Activated CD8-positive, alpha-beta T cell treated with anti-CD3 and anti-CD28 coated beads for 36 hours (primary cell): ENCODE measurements around the gene RSRP1. TPM values are rescaled to one million over a fixed set of nuclear protein-coding genes. Genes with fewer than 3 reads are reported as not detected.
"Not testable (repeated sequence)": the region's sequence is repeated elsewhere in the genome, so short reads cannot be mapped to it uniquely, and the experiment has no call there.

Source experiments
- ATAC-seq: fragments of 200-7000 bp; cut with Tn5 transposase; one replicate; pipeline ENCODE4 v1.10.0; 2021; ENCODE audit warnings: mild to moderate bottlenecking, moderate library complexity
- CTCF ChIA-PET: fragments of 350-600 bp; sonication (Branson Sonifier 250); formaldehyde crosslinking; loops from one replicate; lab custom pipeline; 2021; ENCODE audit warnings: antibody characterized with exemption; lab: Charles Lee
- POLR2A ChIA-PET: fragments of 350-600 bp; sonication (Branson Sonifier 250); formaldehyde crosslinking; loops from one replicate; lab custom pipeline; 2021; ENCODE audit warnings: antibody characterized with exemption; lab: Charles Lee
- DNase-seq: peaks from one replicate; pipeline ENCODE4 v3.0.0-alpha.2; 2020
- H3K27ac Mint-ChIP-seq: one replicate; pipeline ENCODE4 v1.8.0; 2021; ENCODE audit warnings: mild to moderate bottlenecking, mixed read lengths
- H3K27me3 Mint-ChIP-seq: one replicate; pipeline ENCODE4 v1.8.0; 2021; ENCODE audit warnings: mixed read lengths
- H3K36me3 Mint-ChIP-seq: one replicate; pipeline ENCODE4 v1.8.0; 2021; ENCODE audit warnings: low read depth, mixed read lengths
- H3K4me1 Mint-ChIP-seq: one replicate; pipeline ENCODE4 v1.8.0; 2021; ENCODE audit warnings: low read depth, mixed read lengths
- H3K4me3 Mint-ChIP-seq: one replicate; pipeline ENCODE4 v1.8.0; 2021; ENCODE audit warnings: mild to moderate bottlenecking, moderate library complexity, mixed read lengths
- H3K9me3 Mint-ChIP-seq: one replicate; pipeline ENCODE4 v1.8.0; 2021; ENCODE audit warnings: mixed read lengths
- intact Hi-C: fragments of 100-400 bp; cut with micrococcal nuclease; formaldehyde crosslinking; loops from one replicate; pipeline ENCODE4 v1.10.0; 2022
- total RNA-seq, 2 experiments: library from RNA; stranded (reverse); gene quantifications; one replicate each; pipeline ENCODE4 v1.2.3, GENCODE V29; 2021

Gene RSRP1
- total RNA-seq, 2 experiments from 2014 or later: 124 to 139 TPM

- intact Hi-C loops, CTCF ChIA-PET, H3K4me3 Mint-ChIP-seq, ATAC-seq, H3K4me1 Mint-ChIP-seq, H3K36me3 Mint-ChIP-seq, H3K27ac Mint-ChIP-seq, H3K9me3 Mint-ChIP-seq, DNase-seq, POLR2A ChIA-PET, H3K27me3 Mint-ChIP-seq: not testable (repeated sequence)
Observed at GRCh38 chr1:25278790-25279189, 31.5 kb upstream of the RSRP1 start.

- CTCF ChIA-PET, H3K27me3 Mint-ChIP-seq, POLR2A ChIA-PET, H3K36me3 Mint-ChIP-seq, DNase-seq, H3K4me1 Mint-ChIP-seq, intact Hi-C loops, H3K27ac Mint-ChIP-seq, H3K9me3 Mint-ChIP-seq, H3K4me3 Mint-ChIP-seq, ATAC-seq: not testable (repeated sequence)
Observed at GRCh38 chr1:25278358-25278757, 31.1 kb upstream of the RSRP1 start.

- H3K36me3 Mint-ChIP-seq, CTCF ChIA-PET, POLR2A ChIA-PET, H3K4me1 Mint-ChIP-seq, H3K9me3 Mint-ChIP-seq, H3K27ac Mint-ChIP-seq, intact Hi-C loops, DNase-seq, H3K4me3 Mint-ChIP-seq, H3K27me3 Mint-ChIP-seq, ATAC-seq: not testable (repeated sequence)
Observed at GRCh38 chr1:25277295-25277694, 30.0 kb upstream of the RSRP1 start.

GRCh38 chr1:25275648-25276047 lies 28.4 kb upstream of the RSRP1 start:
- intact Hi-C loops, POLR2A ChIA-PET, H3K4me1 Mint-ChIP-seq, CTCF ChIA-PET, H3K27me3 Mint-ChIP-seq, H3K9me3 Mint-ChIP-seq, H3K36me3 Mint-ChIP-seq, H3K4me3 Mint-ChIP-seq, H3K27ac Mint-ChIP-seq, DNase-seq, ATAC-seq: not testable (repeated sequence)

GRCh38 chr1:25272238-25272637 lies 25.0 kb upstream of the RSRP1 start, which contains the start of gene RHD:
RHD (plus strand) TSS chr1:25272509; CDS start chr1:25272548, 39 bp downstream.
- H3K9me3 Mint-ChIP-seq, DNase-seq, H3K27ac Mint-ChIP-seq, ATAC-seq, POLR2A ChIA-PET, H3K36me3 Mint-ChIP-seq, H3K4me1 Mint-ChIP-seq, H3K27me3 Mint-ChIP-seq, CTCF ChIA-PET, intact Hi-C loops, H3K4me3 Mint-ChIP-seq: not testable (repeated sequence)

GRCh38 chr1:25268143-25268760 lies 21.0 kb upstream of the RSRP1 start:
- H3K27ac Mint-ChIP-seq: peak overlapping the region; percentile 88
- ATAC-seq, DNase-seq, CTCF ChIA-PET, H3K4me1 Mint-ChIP-seq, intact Hi-C loops, H3K27me3 Mint-ChIP-seq, H3K36me3 Mint-ChIP-seq, H3K9me3 Mint-ChIP-seq: not testable (repeated sequence)
- POLR2A ChIA-PET: interaction anchor here (0.7 to 0.9 kb wide), 2 partner anchors 21 to 28 kb away, joined by 3 read pairs; partner anchors contain the start of gene RSRP1
- peak overlapping the region; percentile 75 for H3K4me3 Mint-ChIP-seq

GRCh38 chr1:25267288-25268142 lies 20.3 kb upstream of the RSRP1 start:
- CTCF ChIA-PET, intact Hi-C loops, H3K4me1 Mint-ChIP-seq, H3K9me3 Mint-ChIP-seq, H3K27me3 Mint-ChIP-seq, H3K36me3 Mint-ChIP-seq: not testable (repeated sequence)
- ATAC-seq: peak; percentile 80
- DNase-seq: peak; percentile 93
- POLR2A ChIA-PET: interaction anchor here (0.7 to 0.9 kb wide), 2 partner anchors 20 to 28 kb away, joined by 3 read pairs; partner anchors contain the start of gene RSRP1
- peak overlapping the region; percentile 88 for H3K27ac Mint-ChIP-seq
- peak overlapping the region; percentile 75 for H3K4me3 Mint-ChIP-seq

- CTCF ChIA-PET, H3K4me1 Mint-ChIP-seq, H3K9me3 Mint-ChIP-seq, POLR2A ChIA-PET, H3K27me3 Mint-ChIP-seq, intact Hi-C loops, H3K36me3 Mint-ChIP-seq: not testable (repeated sequence)
- peak overlapping the region; percentile 97 for H3K4me3 Mint-ChIP-seq
- DNase-seq: peak; percentile 61
- H3K27ac Mint-ChIP-seq: peak overlapping the region; percentile 91
- peak; percentile 32 for ATAC-seq
Observed at GRCh38 chr1:25266554-25267287, 19.5 kb upstream of the RSRP1 start.

GRCh38 chr1:25260336-25260735 lies 13.1 kb upstream of the RSRP1 start:
- H3K9me3 Mint-ChIP-seq, DNase-seq, H3K4me1 Mint-ChIP-seq, H3K36me3 Mint-ChIP-seq, intact Hi-C loops, ATAC-seq, POLR2A ChIA-PET, H3K27me3 Mint-ChIP-seq, H3K27ac Mint-ChIP-seq, H3K4me3 Mint-ChIP-seq: not testable (repeated sequence)
- CTCF ChIA-PET: interaction anchor here (1.4 kb wide), 1 partner anchor 20 kb away, joined by 3 read pairs; no protein-coding TSS in a partner anchor

GRCh38 chr1:25259813-25260212 lies 12.6 kb upstream of the RSRP1 start:
- H3K9me3 Mint-ChIP-seq, H3K36me3 Mint-ChIP-seq, H3K27ac Mint-ChIP-seq, DNase-seq, intact Hi-C loops, H3K27me3 Mint-ChIP-seq, POLR2A ChIA-PET, H3K4me3 Mint-ChIP-seq, H3K4me1 Mint-ChIP-seq: not testable (repeated sequence)
- peak; percentile 62 for ATAC-seq
- CTCF ChIA-PET: interaction anchor here (1.4 kb wide), 1 partner anchor 20 kb away, joined by 3 read pairs; no protein-coding TSS in a partner anchor
